WI38 (cell line): Measurements from ENCODE around the gene KTN1.

ENCODE experiments used
- H3K4me3 ChIP-seq: 2 replicates; pipeline ENCODE4 v1.5.1; 2011; ENCODE audit warnings: low read depth, mild to moderate bottlenecking, control low read depth, low read length
- TF ChIP-seq, protein P1 (sequence below): IDR thresholded peaks from 2 replicates; pipeline ENCODE4 v1.5.1; 2012; ENCODE audit warnings: low read depth, mild to moderate bottlenecking, control low read depth, low read length

Gene KTN1

DNA sequence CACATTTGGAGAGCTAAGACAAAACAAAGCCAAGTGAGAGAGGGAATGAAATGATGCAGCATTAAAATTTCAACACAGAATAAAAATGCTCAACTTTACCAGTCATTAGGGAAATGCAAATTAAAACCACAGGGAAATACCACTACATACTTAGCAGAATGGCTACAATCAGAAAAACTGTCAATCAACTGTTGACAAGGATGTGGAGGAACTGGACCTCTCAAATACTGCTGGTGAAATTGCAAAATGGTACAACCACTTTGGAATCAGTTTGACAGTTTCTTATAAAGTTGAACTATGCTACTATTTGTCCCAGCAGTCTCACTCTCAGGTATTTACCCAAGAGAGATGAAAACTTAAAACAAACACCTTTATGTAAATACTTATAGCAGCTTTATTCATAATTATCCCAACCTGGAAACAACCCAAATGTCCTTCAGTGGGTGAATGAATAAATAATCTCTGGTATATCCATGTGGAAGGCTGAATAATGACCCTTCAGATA lies 43.8 kb upstream of the KTN1 start:
- H3K4me3 ChIP-seq = no peak overlapping the region
- TF ChIP-seq, protein P1, sequence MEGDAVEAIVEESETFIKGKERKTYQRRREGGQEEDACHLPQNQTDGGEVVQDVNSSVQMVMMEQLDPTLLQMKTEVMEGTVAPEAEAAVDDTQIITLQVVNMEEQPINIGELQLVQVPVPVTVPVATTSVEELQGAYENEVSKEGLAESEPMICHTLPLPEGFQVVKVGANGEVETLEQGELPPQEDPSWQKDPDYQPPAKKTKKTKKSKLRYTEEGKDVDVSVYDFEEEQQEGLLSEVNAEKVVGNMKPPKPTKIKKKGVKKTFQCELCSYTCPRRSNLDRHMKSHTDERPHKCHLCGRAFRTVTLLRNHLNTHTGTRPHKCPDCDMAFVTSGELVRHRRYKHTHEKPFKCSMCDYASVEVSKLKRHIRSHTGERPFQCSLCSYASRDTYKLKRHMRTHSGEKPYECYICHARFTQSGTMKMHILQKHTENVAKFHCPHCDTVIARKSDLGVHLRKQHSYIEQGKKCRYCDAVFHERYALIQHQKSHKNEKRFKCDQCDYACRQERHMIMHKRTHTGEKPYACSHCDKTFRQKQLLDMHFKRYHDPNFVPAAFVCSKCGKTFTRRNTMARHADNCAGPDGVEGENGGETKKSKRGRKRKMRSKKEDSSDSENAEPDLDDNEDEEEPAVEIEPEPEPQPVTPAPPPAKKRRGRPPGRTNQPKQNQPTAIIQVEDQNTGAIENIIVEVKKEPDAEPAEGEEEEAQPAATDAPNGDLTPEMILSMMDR = no peak

DNA sequence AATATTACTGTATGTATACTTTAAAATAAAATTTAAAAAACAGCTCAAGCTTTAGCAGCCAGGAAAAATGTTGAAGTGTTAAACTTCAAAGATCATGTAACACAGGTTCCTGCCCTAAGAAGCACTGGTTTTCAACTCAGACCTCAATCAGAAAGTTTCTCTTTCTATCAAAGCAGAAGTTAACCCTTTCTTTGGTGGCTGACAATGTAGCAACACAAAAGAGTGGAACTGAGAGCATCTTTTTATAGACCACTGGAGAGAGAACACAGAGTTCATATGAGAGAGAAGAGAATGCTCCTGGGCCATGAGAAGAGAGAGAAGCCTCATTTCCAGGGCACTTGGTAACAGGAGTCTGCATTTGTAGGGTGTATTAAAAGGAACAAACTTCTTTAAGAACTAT lies 42.2 kb upstream of the KTN1 start:
- TF ChIP-seq, protein P1 = no peak
- no peak overlapping the region for H3K4me3 ChIP-seq

DNA sequence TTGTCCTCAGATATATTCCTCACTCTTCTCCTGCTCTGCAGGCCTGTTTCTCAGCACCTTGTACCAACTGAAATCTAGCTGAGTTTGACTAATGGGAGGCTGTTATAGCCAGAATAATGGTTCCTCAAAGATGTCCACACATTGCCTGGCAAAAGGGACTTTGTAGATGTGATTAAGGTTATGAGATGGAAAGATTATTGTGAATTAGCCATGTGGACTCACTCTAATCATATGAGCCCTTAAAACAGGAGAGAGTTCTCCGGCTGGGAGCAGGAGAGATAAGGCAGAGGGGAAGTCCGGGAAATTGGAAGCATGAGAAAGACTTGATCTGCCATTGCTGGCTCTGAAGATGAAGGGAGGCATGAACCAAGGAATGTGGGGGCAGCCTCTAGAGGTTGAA lies 40.0 kb upstream of the KTN1 start:
- H3K4me3 ChIP-seq = no peak overlapping the region
- TF ChIP-seq, protein P1 = no peak

DNA sequence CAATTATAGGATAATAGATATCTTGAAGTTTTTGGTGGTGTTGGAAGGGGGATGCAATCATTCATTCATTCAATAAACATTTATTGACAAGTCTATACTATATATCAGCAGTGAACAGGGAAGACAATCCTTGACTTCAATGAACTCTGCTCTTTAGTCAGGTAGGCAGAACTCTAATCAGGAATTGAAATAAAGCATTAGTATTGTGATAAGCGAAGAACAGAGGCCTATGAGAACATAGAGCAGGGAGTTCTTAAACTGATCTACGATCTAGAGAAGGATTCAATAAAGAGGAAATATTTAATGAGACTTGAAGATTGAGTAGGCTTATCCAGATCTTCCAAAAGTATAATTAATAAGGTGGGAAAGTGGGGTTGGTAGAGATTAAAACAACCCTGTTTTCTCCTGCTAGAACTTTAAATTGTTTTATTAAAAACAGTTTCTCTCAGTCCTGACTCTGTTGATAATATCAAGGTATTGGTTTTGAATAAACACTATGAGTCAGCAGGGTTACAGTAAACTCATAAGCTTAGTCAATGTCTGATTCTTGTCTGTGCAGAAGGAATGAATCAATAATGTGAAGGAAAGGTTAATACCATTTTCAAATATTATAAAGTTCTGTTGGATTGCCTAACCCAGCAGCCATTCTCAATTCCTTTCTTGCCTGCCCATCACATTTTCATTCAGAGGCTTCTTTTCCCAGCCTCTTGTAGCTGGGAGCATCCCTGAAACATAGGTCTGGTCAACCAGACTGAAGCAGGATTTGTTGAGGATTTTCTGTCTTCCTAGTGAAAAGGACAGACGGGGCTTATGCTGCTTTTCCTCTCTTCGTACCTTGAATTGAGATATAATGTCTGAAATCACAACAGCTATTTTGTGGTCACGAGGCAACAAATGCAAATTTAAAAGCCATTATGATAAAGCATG lies 38.9 kb upstream of the KTN1 start:
- TF ChIP-seq, protein P1 = no peak
- H3K4me3 ChIP-seq = no peak overlapping the region

DNA sequence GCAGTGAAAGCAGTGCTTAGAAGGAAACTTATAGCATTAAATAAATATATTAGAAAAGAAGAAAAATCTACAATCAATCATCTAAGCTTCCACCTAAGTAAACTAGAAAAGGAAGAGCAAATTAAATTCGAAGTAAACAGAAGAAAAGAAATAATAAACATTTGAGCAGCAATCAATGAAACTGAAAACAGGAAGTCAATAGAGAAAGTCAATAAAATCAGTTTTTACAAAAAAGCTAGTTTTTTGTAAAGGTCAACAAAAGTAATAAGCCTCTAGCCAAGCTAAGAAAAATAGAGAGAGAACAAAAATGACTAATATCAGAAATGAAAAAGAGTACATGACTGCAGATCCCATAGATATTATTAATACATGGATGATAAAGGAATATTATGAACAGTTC lies 34.2 kb upstream of the KTN1 start:
- TF ChIP-seq, protein P1 = no peak
- no peak overlapping the region for H3K4me3 ChIP-seq

DNA sequence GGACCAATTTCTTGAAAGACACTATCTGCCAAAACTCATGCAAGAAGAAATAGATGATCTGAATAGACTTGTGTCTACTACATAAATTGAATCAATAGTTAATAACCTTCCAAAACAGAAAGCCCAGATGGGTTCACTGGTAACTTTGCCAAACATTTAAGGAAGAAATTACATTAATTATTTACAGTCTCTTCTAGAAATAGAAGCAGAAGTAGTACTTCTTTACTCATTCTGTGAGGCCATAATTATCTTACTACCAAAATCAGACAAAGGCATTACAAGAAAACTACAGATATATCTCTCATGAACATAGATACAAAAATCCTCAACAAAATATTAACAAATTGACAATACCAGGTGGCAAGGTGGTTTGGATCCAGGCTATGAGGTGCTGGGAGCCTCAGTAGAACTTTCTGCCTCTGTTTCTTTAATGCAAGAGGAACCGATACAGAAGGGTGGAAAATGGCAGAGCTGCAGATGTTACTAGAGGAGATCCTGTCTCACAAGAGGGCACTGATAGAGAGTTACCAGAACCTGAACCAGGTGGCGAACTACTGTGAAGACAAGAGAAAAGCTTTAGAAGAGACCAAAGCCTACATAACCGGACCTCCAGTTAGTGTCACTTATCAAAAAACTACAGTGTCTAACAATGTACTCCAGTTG lies 33.7 kb upstream of the KTN1 start:
- TF ChIP-seq, protein P1 = no peak
- no peak overlapping the region for H3K4me3 ChIP-seq
